ACC112 (cell line): ENCODE data around the gene MEX3D.
"Not testable (repeated sequence)": the region's sequence is repeated elsewhere in the genome, so short reads cannot be mapped to it uniquely, and the experiment has no call there.

Source experiments
- H2AFZ ChIP-seq: fragments of 200-600 bp; sonication (generic); one replicate; pipeline ENCODE4 v1.6.0; 2017; ENCODE audit warnings: antibody characterized with exemption, low read length; ENCODE audit not compliant: unreplicated experiment
- H3K27ac ChIP-seq: fragments of 200-600 bp; sonication (generic); 2 replicates; pipeline ENCODE4 v1.5.1; 2014; ENCODE audit warnings: low read depth, mild to moderate bottlenecking, antibody characterized with exemption, low read length, moderate library complexity
- H3K27me3 ChIP-seq: fragments of 200-600 bp; sonication (generic); 2 replicates; pipeline ENCODE4 v1.6.1; 2014; ENCODE audit warnings: mild to moderate bottlenecking, antibody characterized with exemption, low read length, moderate library complexity, mixed read lengths; ENCODE audit not compliant: insufficient read depth
- H3K36me3 ChIP-seq: fragments of 200-600 bp; sonication (generic); 2 replicates; pipeline ENCODE4 v1.6.1; 2016; ENCODE audit warnings: mild to moderate bottlenecking, antibody characterized with exemption, low read length, moderate library complexity, mixed read lengths; ENCODE audit not compliant: insufficient read depth
- H3K4me1 ChIP-seq: fragments of 200-600 bp; sonication (generic); one replicate; pipeline ENCODE4 v1.6.1; 2016; ENCODE audit warnings: low read length, mixed read lengths; ENCODE audit not compliant: insufficient read depth, unreplicated experiment, control insufficient read depth
- H3K4me3 ChIP-seq: fragments of 200-600 bp; sonication (generic); 2 replicates; pipeline ENCODE4 v1.5.1; 2014; ENCODE audit warnings: mild to moderate bottlenecking, low read depth, low read length
- H3K79me2 ChIP-seq: fragments of 200-600 bp; sonication (generic); one replicate; pipeline ENCODE4 v1.6.0; 2016; ENCODE audit warnings: low read length; ENCODE audit not compliant: control insufficient read depth, unreplicated experiment, insufficient read depth

MEX3D gene

GRCh38 chr19:1555487-1556389 lies 12.4 kb downstream of the MEX3D start:
- Histone ChIP-seq H2AFZ (no peak overlapping the region), H3K27me3 (no peaks in the 10 kb centered on the region), H3K36me3 (no peaks in the 10 kb centered on the region), H3K79me2 (no peaks in the 10 kb centered on the region), H3K4me1 (no peaks in the 10 kb centered on the region), H3K27ac (no peak overlapping the region), H3K4me3 (no peak overlapping the region)

GRCh38 chr19:1554968-1555367 lies 13.2 kb downstream of the MEX3D start:
- H2AFZ ChIP-seq: no peak overlapping the region
- no peaks in the 10 kb centered on the region for H3K27me3 ChIP-seq
- no peaks in the 10 kb centered on the region for H3K79me2 ChIP-seq
- no peaks in the 10 kb centered on the region for H3K4me1 ChIP-seq
- no peak overlapping the region for H3K27ac ChIP-seq
- H3K4me3 ChIP-seq: no peak overlapping the region
- H3K36me3 ChIP-seq: no peaks in the 10 kb centered on the region

- Histone ChIP-seq H3K4me3 (no peak overlapping the region), H3K4me1 (no peaks in the 10 kb centered on the region), H3K36me3 (no peaks in the 10 kb centered on the region), H3K27ac (no peak overlapping the region), H3K79me2 (no peaks in the 10 kb centered on the region), H3K27me3 (no peaks in the 10 kb centered on the region), H2AFZ (no peak overlapping the region)
Observed at GRCh38 chr19:1553415-1553814, 14.7 kb downstream of the MEX3D start.

DNA sequence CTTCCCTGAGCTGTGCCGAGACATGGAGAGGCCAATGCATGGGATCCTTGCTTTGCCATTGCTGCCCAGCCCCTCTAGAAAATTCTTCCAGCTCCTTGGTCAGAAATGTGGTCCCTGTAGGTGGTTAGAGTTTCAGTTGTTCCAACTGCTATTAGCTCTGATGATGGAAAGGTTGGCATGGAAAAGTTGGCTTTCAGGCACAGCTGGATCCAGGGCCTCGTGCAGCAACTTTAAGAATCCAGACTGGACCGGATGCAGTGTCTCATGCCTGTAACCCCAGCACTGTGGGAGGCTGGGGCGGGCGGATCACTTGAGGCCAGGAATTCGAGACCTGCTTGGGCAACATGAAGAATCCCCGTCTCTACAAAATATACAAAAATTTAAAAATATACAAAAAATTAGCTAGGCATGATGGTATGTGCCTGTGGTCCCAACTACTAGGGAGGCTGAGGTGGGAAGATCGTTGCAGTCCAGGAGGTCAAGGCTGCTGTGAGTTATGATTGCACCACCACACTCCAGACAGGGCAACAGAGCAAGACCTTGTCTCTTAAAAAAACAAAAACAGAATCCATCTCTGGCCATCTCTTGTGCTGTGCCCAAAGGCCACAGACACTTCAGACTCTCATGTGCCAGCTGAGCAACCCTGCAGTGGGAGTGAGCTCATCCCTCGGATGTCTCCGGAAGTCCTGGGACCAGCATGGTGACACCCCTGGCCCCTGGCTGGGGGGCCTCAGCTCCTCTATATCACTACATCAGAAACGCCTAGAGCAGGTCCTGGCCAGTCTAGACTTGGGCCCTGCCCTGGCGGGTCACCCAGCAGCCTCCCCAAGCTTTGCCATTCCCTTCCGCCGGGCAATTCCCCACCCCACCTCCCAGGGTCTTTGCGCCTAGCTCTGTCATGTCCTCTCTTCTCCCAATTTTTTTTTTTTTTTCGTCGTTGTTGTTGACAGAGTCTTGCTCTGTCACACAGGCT lies 16.8 kb downstream of the MEX3D start:
- no peak overlapping the region for H2AFZ ChIP-seq
- H3K27ac ChIP-seq: no peak overlapping the region
- H3K36me3 ChIP-seq: no peaks in the 10 kb centered on the region
- no peaks in the 10 kb centered on the region for H3K79me2 ChIP-seq
- H3K27me3 ChIP-seq: no peaks in the 10 kb centered on the region
- no peak overlapping the region for H3K4me3 ChIP-seq
- H3K4me1 ChIP-seq: no peaks in the 10 kb centered on the region

DNA sequence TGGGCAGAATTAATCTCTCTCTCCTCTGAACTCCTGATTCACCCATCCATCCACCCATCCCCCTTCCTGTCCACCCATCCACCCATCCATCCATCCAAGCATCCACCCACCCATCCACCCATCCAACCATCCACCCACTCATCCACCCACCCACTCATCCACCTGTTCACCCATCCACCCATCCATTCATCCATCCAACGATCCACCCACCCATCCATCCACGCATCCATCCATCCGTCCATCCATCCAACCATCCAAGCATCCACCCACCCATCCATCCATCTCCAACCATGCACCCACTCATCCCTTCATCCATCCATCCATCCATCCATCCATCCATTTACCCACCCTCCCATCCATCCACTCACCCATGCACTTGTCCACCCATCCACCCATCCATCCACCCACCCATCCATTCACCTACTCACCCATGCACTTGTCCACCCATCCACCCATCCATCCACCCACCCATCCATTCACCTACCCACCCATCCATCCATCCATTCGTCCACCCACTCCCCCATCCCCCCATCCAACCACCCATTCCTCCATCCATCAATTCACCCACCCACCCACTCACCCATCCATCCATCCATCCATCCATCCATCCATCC lies 18.7 kb downstream of the MEX3D start:
- Histone ChIP-seq H3K27me3 (no peaks in the 10 kb centered on the region), H3K36me3 (no peaks in the 10 kb centered on the region), H3K4me1 (no peaks in the 10 kb centered on the region)

DNA sequence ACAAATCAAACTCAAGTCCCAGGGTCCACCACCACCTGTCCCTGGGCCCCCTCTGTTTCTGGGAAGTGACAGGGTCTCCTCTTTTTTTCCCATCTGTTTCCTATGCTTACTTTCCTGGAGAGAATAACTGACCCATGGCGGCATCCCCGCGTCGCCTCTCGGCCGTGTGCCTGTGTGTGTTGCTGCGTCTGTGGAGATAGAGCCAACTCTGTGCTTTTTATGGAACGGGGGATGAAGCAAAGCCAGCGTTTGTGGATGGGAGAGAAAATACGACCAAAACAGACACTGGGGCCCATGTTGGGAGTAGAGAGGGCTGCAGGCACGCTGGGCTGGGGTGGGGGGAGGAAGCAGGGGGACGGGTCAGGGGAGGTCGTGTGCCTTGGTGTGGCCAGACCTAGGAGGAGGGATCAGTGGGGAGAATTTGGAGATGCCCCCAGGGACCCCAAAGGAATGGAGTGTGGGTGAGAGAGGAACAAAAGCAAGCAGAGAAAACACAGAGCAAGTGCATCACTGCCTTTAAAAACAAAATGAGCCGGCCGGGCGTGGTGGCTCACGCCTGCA lies 27.7 kb downstream of the MEX3D start:
- Histone ChIP-seq H3K4me1 (peaks cover 5% of the 10 kb centered on the region), H3K27ac (no peak overlapping the region), H2AFZ (no peak overlapping the region), H3K79me2 (no peaks in the 10 kb centered on the region), H3K4me3 (no peak overlapping the region), H3K27me3 (no peaks in the 10 kb centered on the region), H3K36me3 (no peaks in the 10 kb centered on the region)

More for the DNA sequence above, 18.7 kb downstream of the MEX3D start:
- no peak overlapping the region for H2AFZ ChIP-seq
- no peaks in the 10 kb centered on the region for H3K79me2 ChIP-seq
- no peak overlapping the region for H3K4me3 ChIP-seq
- H3K27ac ChIP-seq: no peak overlapping the region

GRCh38 chr19:1539749-1540148 lies 28.4 kb downstream of the MEX3D start:
- not testable (repeated sequence) for H3K27me3 ChIP-seq, H3K36me3 ChIP-seq, H3K79me2 ChIP-seq, H3K4me3 ChIP-seq, H2AFZ ChIP-seq, H3K27ac ChIP-seq, H3K4me1 ChIP-seq

GRCh38 chr19:1538978-1539377 lies 29.1 kb downstream of the MEX3D start:
- Histone ChIP-seq H3K27me3 (no peaks in the 10 kb centered on the region), H3K79me2 (no peaks in the 10 kb centered on the region), H3K4me3 (peak overlapping the region; percentile 59), H3K27ac (no peak overlapping the region), H2AFZ (no peak overlapping the region), H3K4me1 (peaks cover 5% of the 10 kb centered on the region), H3K36me3 (no peaks in the 10 kb centered on the region)

DNA sequence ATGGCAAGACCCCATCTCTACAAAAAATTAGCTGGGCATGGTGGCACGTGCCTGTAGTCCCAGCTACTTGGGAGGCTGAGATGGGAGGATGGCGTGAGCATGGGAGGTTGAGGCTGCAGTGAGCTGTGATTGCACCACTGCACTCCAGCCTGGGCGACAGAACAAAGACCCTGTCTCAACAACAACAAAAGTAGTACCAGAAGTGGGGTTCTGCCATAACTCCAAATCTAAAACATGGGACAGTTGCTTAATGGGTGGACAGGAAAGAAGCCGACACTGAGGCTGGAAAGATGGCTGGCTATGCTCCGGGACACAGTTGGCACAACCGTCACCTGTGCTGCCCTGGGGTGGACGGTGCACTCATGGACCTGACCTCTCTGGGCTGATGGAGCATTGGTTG lies 32.4 kb downstream of the MEX3D start:
- not testable (repeated sequence) for H3K36me3 ChIP-seq, H3K4me3 ChIP-seq, H3K27me3 ChIP-seq, H2AFZ ChIP-seq, H3K27ac ChIP-seq, H3K79me2 ChIP-seq, H3K4me1 ChIP-seq

- no peaks in the 10 kb centered on the region for H3K36me3 ChIP-seq
- no peaks in the 10 kb centered on the region for H3K79me2 ChIP-seq
- H2AFZ ChIP-seq: no peak overlapping the region
- H3K27me3 ChIP-seq: no peaks in the 10 kb centered on the region
- peaks cover 5% of the 10 kb centered on the region for H3K4me1 ChIP-seq
- H3K27ac ChIP-seq: no peak overlapping the region
- no peak overlapping the region for H3K4me3 ChIP-seq
Observed at GRCh38 chr19:1534972-1535371, 33.2 kb downstream of the MEX3D start.
